NCI-H1417 (cell line): Measurements from ENCODE around the gene YPEL3.

Experiments
- DNase-seq, 3 experiments: peaks; one replicate each; lab custom pipeline; 2025; lab: John Stamatoyannopoulos, UW

The YPEL3 gene

GRCh38 chr16:30049871-30050270 is 46.1 kb downstream of the YPEL3 start:
- no peak for DNase-seq

DNA sequence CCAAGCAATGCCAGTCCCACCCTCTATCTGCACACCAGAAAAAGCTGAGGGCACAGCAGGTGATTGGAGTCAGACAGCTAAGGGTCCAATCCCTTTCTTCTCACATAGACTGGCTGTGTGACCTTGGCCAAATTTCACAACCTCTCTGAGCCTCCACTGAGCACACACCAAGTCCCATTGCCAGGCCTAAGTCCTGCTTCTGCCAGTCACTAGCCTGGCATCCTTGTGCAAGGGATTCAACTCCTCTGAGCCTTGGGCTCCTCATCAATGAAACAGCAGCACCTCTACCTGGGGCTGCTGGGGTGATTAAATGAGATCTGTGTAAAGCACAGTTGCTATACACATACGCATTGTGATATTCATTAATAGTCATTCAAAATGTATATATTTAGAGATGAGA is 49.4 kb downstream of the YPEL3 start:
- no peak for DNase-seq

- no peak for DNase-seq
Observed at GRCh38 chr16:30046178-30046577, 49.8 kb downstream of the YPEL3 start.
